HT1080 (cell line): ENCODE results near the gene OR5B12. TPM values are rescaled to one million over a fixed set of nuclear protein-coding genes. Genes with fewer than 3 reads are reported as not detected.

Source experiments
- total RNA-seq: library from RNA; depleted of rRNA; stranded (reverse); fragments of >200 nt; shearing (Covaris generic); gene quantifications from 2 replicates; pipeline ENCODE4 v1.2.3, GENCODE V29; 2014; rRNA removed

The OR5B12 gene
- total RNA-seq, 1 experiment from 2014 or later: not detected

Other genes with a start within 250 kb of the OR5B12 start
- gene OR1S2, start 238.1 kb downstream of the OR5B12 start, total RNA-seq: not detected in 2 replicates
- not detected in 2 replicates for gene OR1S1, start 229.5 kb downstream of the OR5B12 start, total RNA-seq
- not detected in 2 replicates for gene OR10Q1, start 213.3 kb downstream of the OR5B12 start, total RNA-seq
- gene OR10W1, start 174.0 kb downstream of the OR5B12 start, total RNA-seq: not detected in 2 replicates
- not detected in 2 replicates for gene OR5B17, start 83.2 kb downstream of the OR5B12 start, total RNA-seq
- not detected in 2 replicates for gene OR5B3, start 35.4 kb downstream of the OR5B12 start, total RNA-seq
- gene OR5B2, start 14.1 kb downstream of the OR5B12 start, total RNA-seq: not detected in 2 replicates
- not detected in 2 replicates for gene OR5B21, start 65.9 kb upstream of the OR5B12 start, total RNA-seq
- gene LPXN, start 133.6 kb upstream of the OR5B12 start, total RNA-seq: 22.3 and 24.7 TPM in 2 replicates
- 37.2 and 41.3 TPM in 2 replicates for gene ZFP91, start 136.8 kb upstream of the OR5B12 start, total RNA-seq
- 0.70 and 1.3 TPM in 2 replicates for gene CNTF, start 180.4 kb upstream of the OR5B12 start, total RNA-seq